Keratinocyte (primary cell): ENCODE data around the gene SLC18A2. TPM values are rescaled to one million over a fixed set of nuclear protein-coding genes. Genes with fewer than 3 reads are reported as not detected.

Source experiments
- DNase-seq: peaks from one replicate; pipeline ENCODE4 v3.0.0-alpha.2; 2011; ENCODE audit warnings: low read depth, missing footprints, low spot score
- FAIRE-seq: peaks from 2 replicates; lab custom pipeline; 2011; peaks lifted over from hg19 to GRCh38; lab: Jason Lieb, UNC
- H2AFZ ChIP-seq: 2 replicates; pipeline ENCODE4 v1.6.0; 2012; ENCODE audit warnings: low read length, control low read depth, inconsistent platforms; ENCODE audit not compliant: control insufficient read depth
- H3K27ac ChIP-seq: 2 replicates; pipeline ENCODE4 v1.5.1; 2011; ENCODE audit warnings: low read length; ENCODE audit not compliant: control insufficient read depth, insufficient read depth
- H3K27me3 ChIP-seq: 3 replicates; pipeline ENCODE4 v1.6.0; 2011; ENCODE audit warnings: low read length; ENCODE audit not compliant: control insufficient read depth, insufficient read depth; ENCODE audit errors: extremely low read depth
- H3K36me3 ChIP-seq, 2 experiments: 2 replicates in 1 of 2; 3 replicates in 1 of 2; pipeline ENCODE4 v1.5.1; 2011; ENCODE audit warnings: low read length in 2 of 2, mild to moderate bottlenecking in 1 of 2; ENCODE audit not compliant: control insufficient read depth in 2 of 2, insufficient read depth in 2 of 2; ENCODE audit errors: extremely low read depth in 1 of 2
- H3K4me1 ChIP-seq: 3 replicates; pipeline ENCODE4 v1.5.1; 2011; ENCODE audit warnings: low read length; ENCODE audit not compliant: control insufficient read depth, insufficient read depth; ENCODE audit errors: extremely low read depth
- H3K4me2 ChIP-seq: 3 replicates; pipeline ENCODE4 v1.6.0; 2011; ENCODE audit warnings: low read depth, low read length; ENCODE audit not compliant: control insufficient read depth, insufficient read depth; ENCODE audit errors: extremely low read depth
- H3K4me3 ChIP-seq, 3 experiments: fragments of 200-600 bp in 1 of 3; sonication (generic) in 1 of 3; 2 replicates in 2 of 3; 3 replicates in 1 of 3; pipeline ENCODE4 v1.5.1; 2011 to 2016; ENCODE audit warnings: low read length in 3 of 3, mild to moderate bottlenecking in 3 of 3, control low read depth in 2 of 3, inconsistent platforms in 1 of 3, low read depth in 1 of 3, mixed read lengths in 1 of 3, mixed run types in 1 of 3, moderate library complexity in 1 of 3; ENCODE audit not compliant: control insufficient read depth in 2 of 3, insufficient read depth in 2 of 3; ENCODE audit errors: extremely low read depth in 1 of 3
- H3K79me2 ChIP-seq: 2 replicates; pipeline ENCODE4 v1.6.0; 2012; ENCODE audit warnings: low read length; ENCODE audit not compliant: control insufficient read depth, insufficient read depth
- H3K9ac ChIP-seq: 3 replicates; pipeline ENCODE4 v1.6.0; 2011; ENCODE audit warnings: low read length; ENCODE audit not compliant: control insufficient read depth, insufficient read depth; ENCODE audit errors: extremely low read depth
- H3K9me1 ChIP-seq: 3 replicates; pipeline ENCODE4 v1.6.0; 2011; ENCODE audit warnings: low read length; ENCODE audit not compliant: control insufficient read depth, insufficient read depth; ENCODE audit errors: extremely low read depth
- H3K9me3 ChIP-seq: 2 replicates; pipeline ENCODE4 v1.5.1; 2012; ENCODE audit warnings: low read depth, low read length; ENCODE audit not compliant: control insufficient read depth
- H4K20me1 ChIP-seq: 3 replicates; pipeline ENCODE4 v1.6.0; 2011; ENCODE audit warnings: low read length; ENCODE audit not compliant: control insufficient read depth, insufficient read depth; ENCODE audit errors: extremely low read depth
- CTCF ChIP-seq, 3 experiments: IDR thresholded peaks in 1 of 3; conservative IDR thresholded peaks in 1 of 3; optimal IDR thresholded peaks in 1 of 3; 2 replicates in 2 of 3; 3 replicates in 1 of 3; pipeline versions ENCODE3 to v1.5.1; 2011; ENCODE audit warnings: low read length in 3 of 3, mild to moderate bottlenecking in 3 of 3, moderate library complexity in 2 of 3, control low read depth in 1 of 3, inconsistent platforms in 1 of 3; ENCODE audit not compliant: insufficient read depth in 2 of 3; ENCODE audit errors: extremely low read depth in 1 of 3
- EZH2 ChIP-seq: IDR thresholded peaks from one replicate; pipeline ENCODE4 v1.6.1; 2012; ENCODE audit warnings: inconsistent platforms, mild to moderate bottlenecking, low read length, moderate library complexity
- dilution Hi-C: fragments of 300-500 bp; cut with MboI; formaldehyde crosslinking; loops from one replicate; pipeline ENCODE4 v1.7.0; 2020; ENCODE audit warnings: low sequenced_read_pairs; ENCODE audit not compliant: extremely low pct_ligation_motif_present
- polyA plus RNA-seq, 5 experiments: library from polyadenylated mRNA; depleted of rRNA in 3 of 5; stranded (reverse) in 3 of 5; stranded (forward) in 1 of 5; unstranded in 1 of 5; fragments of >200 nt; gene quantifications; 1 replicate in 1 of 5; 2 replicates in 3 of 5; 3 replicates in 1 of 5; pipeline versions ENCODE4 v1.2.1 to v1.2.3, GENCODE V29; 2011 to 2012; ENCODE audit warnings: missing spikeins in 2 of 5, low read depth in 1 of 5, low replicate concordance in 1 of 5

Gene SLC18A2
- polyA plus RNA-seq, 1 donor (not counting 4 experiments of a cell fraction or from before 2014, with no cell fraction given), result not detected

GRCh38 chr10:117275121-117275520 is 34.2 kb downstream of the SLC18A2 start:
- no peaks in the 10 kb centered on the region for H3K9me3 ChIP-seq
- FAIRE-seq (no peak), DNase-seq (no peak)
- H2AFZ ChIP-seq, result no peak overlapping the region
- dilution Hi-C loops, result no loop called here
- H3K4me1 ChIP-seq, result peaks cover 10% of the 10 kb centered on the region
- no peaks in the 10 kb centered on the region for H3K36me3 ChIP-seq
- no peak overlapping the region for H3K27ac ChIP-seq
- H3K4me3 ChIP-seq, result no peak overlapping the region
- H3K9me1 ChIP-seq, result no peaks in the 10 kb centered on the region
- TF ChIP-seq CTCF (optimal IDR thresholded peaks at IDR 0.05 in 1 of 3, IDR thresholded peaks at IDR 0.05 in 1 of 3, conservative IDR thresholded peaks at IDR 0.05 in 1 of 3; ENCODE audit: extremely low read depth in 1 of 3, insufficient read depth in 2 of 3, low read length in 3 of 3), result no peak
- TF ChIP-seq EZH2, result no peak
- no peaks in the 10 kb centered on the region for H3K27me3 ChIP-seq
- no peak overlapping the region for H3K9ac ChIP-seq
- H4K20me1 ChIP-seq, result no peaks in the 10 kb centered on the region
- H3K79me2 ChIP-seq, result no peaks in the 10 kb centered on the region
- no peak overlapping the region for H3K4me2 ChIP-seq

- Histone ChIP-seq H3K4me2 (no peak overlapping the region), H3K27ac (no peak overlapping the region), H3K4me1 (no peaks in the 10 kb centered on the region), H2AFZ (no peak overlapping the region), H3K9me3 (no peaks in the 10 kb centered on the region), H4K20me1 (no peaks in the 10 kb centered on the region), H3K9ac (no peak overlapping the region), H3K27me3 (no peaks in the 10 kb centered on the region), H3K79me2 (no peaks in the 10 kb centered on the region), H3K4me3 (no peak overlapping the region), H3K9me1 (no peaks in the 10 kb centered on the region), H3K36me3 (no peaks in the 10 kb centered on the region)
- TF ChIP-seq CTCF (optimal IDR thresholded peaks at IDR 0.05 in 1 of 3, IDR thresholded peaks at IDR 0.05 in 1 of 3, conservative IDR thresholded peaks at IDR 0.05 in 1 of 3; ENCODE audit: extremely low read depth in 1 of 3, insufficient read depth in 2 of 3, low read length in 3 of 3), result no peak
- TF ChIP-seq EZH2, result no peak
- DNase-seq (no peak), FAIRE-seq (no peak)
- dilution Hi-C loops, result no loop called here
Measured at GRCh38 chr10:117277675-117278074, 36.8 kb downstream of the SLC18A2 start.
